WTC11 (cell line): ENCODE results near the gene LHX4. TPM values are rescaled to one million over a fixed set of nuclear protein-coding genes. Genes with fewer than 3 reads are reported as not detected.
A peak's percentile ranks its signal among the peaks of the same experiment; 100 is the strongest.

Experiments
- ATAC-seq: fragments of 200-7000 bp; cut with Tn5 transposase; 2 replicates; pipeline ENCODE4 v1.10.0; 2021; ENCODE audit warnings: mild to moderate bottlenecking, moderate library complexity
- CTCF ChIA-PET: fragments of 300-600 bp; sonication (Branson Sonifier 250); formaldehyde crosslinking; loops from one replicate; lab custom pipeline; 2021; ENCODE audit warnings: antibody characterized with exemption; lab: Charles Lee
- POLR2A ChIA-PET: fragments of 350-600 bp; sonication (Branson Sonifier 250); formaldehyde crosslinking; loops from one replicate; lab custom pipeline; 2021; ENCODE audit warnings: antibody characterized with exemption; lab: Charles Lee
- DNase-seq: peaks from one replicate; pipeline ENCODE4 v3.0.0; 2021; ENCODE audit warnings: low spot score
- H3K27ac Mint-ChIP-seq: 2 replicates; pipeline ENCODE4 v1.8.0; 2021; ENCODE audit warnings: mixed read lengths
- H3K27me3 Mint-ChIP-seq: 2 replicates; pipeline ENCODE4 v1.8.0; 2021; ENCODE audit warnings: low read depth, mild to moderate bottlenecking, moderate library complexity, mixed read lengths
- H3K36me3 Mint-ChIP-seq: 2 replicates; pipeline ENCODE4 v1.8.0; 2021; ENCODE audit warnings: mixed read lengths
- H3K4me1 Mint-ChIP-seq: 2 replicates; pipeline ENCODE4 v1.8.0; 2022; ENCODE audit warnings: mixed read lengths
- H3K4me3 Mint-ChIP-seq: 2 replicates; pipeline ENCODE4 v1.8.0; 2021; ENCODE audit warnings: mild to moderate bottlenecking, moderate library complexity, mixed read lengths
- H3K9me3 Mint-ChIP-seq: 2 replicates; pipeline ENCODE4 v1.8.0; 2021; ENCODE audit warnings: mixed read lengths
- ATF1 ChIP-seq: sonication (generic); formaldehyde crosslinking; IDR thresholded peaks from 2 replicates; pipeline ENCODE4 v1.8.1; 2023; ENCODE audit warnings: mild to moderate bottlenecking, moderate library complexity, missing genetic modification reagents
- ATF2 ChIP-seq: sonication (generic); formaldehyde crosslinking; IDR thresholded peaks from 2 replicates; pipeline ENCODE4 v1.8.1; 2022; ENCODE audit warnings: low read depth, missing genetic modification reagents, borderline replicate concordance
- CDX4 ChIP-seq: fragments of 250-450 bp; sonication (Bioruptor Pico); IDR thresholded peaks from 2 replicates; pipeline ENCODE4 v1.9.0; 2021; ENCODE audit warnings: moderate library complexity, mild to moderate bottlenecking, inconsistent platforms, borderline replicate concordance
- HMGA2 ChIP-seq: fragments of 250-450 bp; sonication (Bioruptor Pico); IDR thresholded peaks from 2 replicates; pipeline ENCODE4 v1.4.0; 2021; ENCODE audit warnings: mild to moderate bottlenecking, moderate library complexity
- MYBL2 ChIP-seq: sonication (generic); formaldehyde crosslinking; IDR thresholded peaks from 2 replicates; pipeline ENCODE4 v1.8.1; 2023; ENCODE audit warnings: mild to moderate bottlenecking, moderate library complexity, missing genetic modification reagents
- TEAD4 ChIP-seq: sonication (generic); formaldehyde crosslinking; IDR thresholded peaks from 2 replicates; pipeline ENCODE4 v1.8.0; 2022; ENCODE audit warnings: mild to moderate bottlenecking, missing genetic modification reagents
- ZBTB21 ChIP-seq: sonication (generic); formaldehyde crosslinking; IDR thresholded peaks from 2 replicates; pipeline ENCODE4 v1.8.1; 2023; ENCODE audit warnings: mild to moderate bottlenecking, missing genetic modification reagents, borderline replicate concordance
- ZNF138 ChIP-seq: sonication (generic); formaldehyde crosslinking; conservative IDR thresholded peaks from 2 replicates; pipeline ENCODE4 v1.8.1; 2022; ENCODE audit warnings: mild to moderate bottlenecking, moderate library complexity, missing genetic modification reagents
- ZNF219 ChIP-seq: sonication (generic); formaldehyde crosslinking; IDR thresholded peaks from 2 replicates; pipeline ENCODE4 v1.8.0; 2023; ENCODE audit warnings: missing genetic modification reagents, mild to moderate bottlenecking, borderline replicate concordance
- ZNF423 ChIP-seq: fragments of 250-450 bp; sonication (Bioruptor Pico); IDR thresholded peaks from 2 replicates; pipeline ENCODE4 v2.1.2; 2022; ENCODE audit warnings: mild to moderate bottlenecking, moderate library complexity
- ZNF532 ChIP-seq: fragments of 250-450 bp; sonication (Bioruptor Pico); IDR thresholded peaks from 2 replicates; pipeline ENCODE4 v1.9.0; 2021; ENCODE audit warnings: mild to moderate bottlenecking, borderline replicate concordance
- total RNA-seq: library from RNA; stranded (reverse); gene quantifications from 3 replicates; pipeline ENCODE4 v1.2.3, GENCODE V29; 2021
- TF ChIP-seq, protein P1 (sequence below): sonication (generic); formaldehyde crosslinking; IDR thresholded peaks from 2 replicates; pipeline ENCODE4 v1.8.1; 2023; ENCODE audit warnings: mild to moderate bottlenecking, missing genetic modification reagents, moderate library complexity
- TF ChIP-seq, protein P2 (sequence below): sonication (generic); formaldehyde crosslinking; IDR thresholded peaks from 2 replicates; pipeline ENCODE4 v1.8.1; 2023; ENCODE audit warnings: mild to moderate bottlenecking, moderate library complexity, missing genetic modification reagents
- TF ChIP-seq, protein P3 (sequence below): sonication (generic); formaldehyde crosslinking; IDR thresholded peaks from 2 replicates; pipeline ENCODE4 v1.8.0; 2023; ENCODE audit warnings: missing genetic modification reagents
- TF ChIP-seq, protein P4 (sequence below): sonication (generic); formaldehyde crosslinking; IDR thresholded peaks from 2 replicates; pipeline ENCODE4 v1.8.1; 2023; ENCODE audit warnings: mild to moderate bottlenecking, missing genetic modification reagents
- TF ChIP-seq, protein P5 (sequence below): sonication (generic); formaldehyde crosslinking; IDR thresholded peaks from 2 replicates; pipeline ENCODE4 v1.8.1; 2022; ENCODE audit warnings: mild to moderate bottlenecking, moderate library complexity, missing genetic modification reagents

LHX4 gene
- total RNA-seq, 1 experiment from 2014 or later: 19.2 TPM

- H3K27me3 Mint-ChIP-seq: no peaks in the 10 kb centered on the region
- no peaks in the 10 kb centered on the region for H3K9me3 Mint-ChIP-seq
- H3K4me3 Mint-ChIP-seq: no peak overlapping the region
- POLR2A ChIA-PET: no interaction called here
- TF ChIP-seq, protein P1, sequence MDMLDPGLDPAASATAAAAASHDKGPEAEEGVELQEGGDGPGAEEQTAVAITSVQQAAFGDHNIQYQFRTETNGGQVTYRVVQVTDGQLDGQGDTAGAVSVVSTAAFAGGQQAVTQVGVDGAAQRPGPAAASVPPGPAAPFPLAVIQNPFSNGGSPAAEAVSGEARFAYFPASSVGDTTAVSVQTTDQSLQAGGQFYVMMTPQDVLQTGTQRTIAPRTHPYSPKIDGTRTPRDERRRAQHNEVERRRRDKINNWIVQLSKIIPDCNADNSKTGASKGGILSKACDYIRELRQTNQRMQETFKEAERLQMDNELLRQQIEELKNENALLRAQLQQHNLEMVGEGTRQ (CRISPR knock-in tag): no peak
- TF ChIP-seq ATF2: no peak
- TF ChIP-seq ZNF532 (CRISPR knock-in tag): no peak
- TF ChIP-seq, protein P2, sequence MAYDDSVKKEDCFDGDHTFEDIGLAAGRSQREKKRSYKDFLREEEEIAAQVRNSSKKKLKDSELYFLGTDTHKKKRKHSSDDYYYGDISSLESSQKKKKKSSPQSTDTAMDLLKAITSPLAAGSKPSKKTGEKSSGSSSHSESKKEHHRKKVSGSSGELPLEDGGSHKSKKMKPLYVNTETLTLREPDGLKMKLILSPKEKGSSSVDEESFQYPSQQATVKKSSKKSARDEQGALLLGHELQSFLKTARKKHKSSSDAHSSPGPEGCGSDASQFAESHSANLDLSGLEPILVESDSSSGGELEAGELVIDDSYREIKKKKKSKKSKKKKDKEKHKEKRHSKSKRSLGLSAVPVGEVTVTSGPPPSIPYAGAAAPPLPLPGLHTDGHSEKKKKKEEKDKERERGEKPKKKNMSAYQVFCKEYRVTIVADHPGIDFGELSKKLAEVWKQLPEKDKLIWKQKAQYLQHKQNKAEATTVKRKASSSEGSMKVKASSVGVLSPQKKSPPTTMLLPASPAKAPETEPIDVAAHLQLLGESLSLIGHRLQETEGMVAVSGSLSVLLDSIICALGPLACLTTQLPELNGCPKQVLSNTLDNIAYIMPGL: no peak
- TF ChIP-seq, protein P3, sequence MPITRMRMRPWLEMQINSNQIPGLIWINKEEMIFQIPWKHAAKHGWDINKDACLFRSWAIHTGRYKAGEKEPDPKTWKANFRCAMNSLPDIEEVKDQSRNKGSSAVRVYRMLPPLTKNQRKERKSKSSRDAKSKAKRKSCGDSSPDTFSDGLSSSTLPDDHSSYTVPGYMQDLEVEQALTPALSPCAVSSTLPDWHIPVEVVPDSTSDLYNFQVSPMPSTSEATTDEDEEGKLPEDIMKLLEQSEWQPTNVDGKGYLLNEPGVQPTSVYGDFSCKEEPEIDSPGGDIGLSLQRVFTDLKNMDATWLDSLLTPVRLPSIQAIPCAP (CRISPR knock-in tag): no peak
- no peak for TF ChIP-seq ZNF219
- TF ChIP-seq, protein P4, sequence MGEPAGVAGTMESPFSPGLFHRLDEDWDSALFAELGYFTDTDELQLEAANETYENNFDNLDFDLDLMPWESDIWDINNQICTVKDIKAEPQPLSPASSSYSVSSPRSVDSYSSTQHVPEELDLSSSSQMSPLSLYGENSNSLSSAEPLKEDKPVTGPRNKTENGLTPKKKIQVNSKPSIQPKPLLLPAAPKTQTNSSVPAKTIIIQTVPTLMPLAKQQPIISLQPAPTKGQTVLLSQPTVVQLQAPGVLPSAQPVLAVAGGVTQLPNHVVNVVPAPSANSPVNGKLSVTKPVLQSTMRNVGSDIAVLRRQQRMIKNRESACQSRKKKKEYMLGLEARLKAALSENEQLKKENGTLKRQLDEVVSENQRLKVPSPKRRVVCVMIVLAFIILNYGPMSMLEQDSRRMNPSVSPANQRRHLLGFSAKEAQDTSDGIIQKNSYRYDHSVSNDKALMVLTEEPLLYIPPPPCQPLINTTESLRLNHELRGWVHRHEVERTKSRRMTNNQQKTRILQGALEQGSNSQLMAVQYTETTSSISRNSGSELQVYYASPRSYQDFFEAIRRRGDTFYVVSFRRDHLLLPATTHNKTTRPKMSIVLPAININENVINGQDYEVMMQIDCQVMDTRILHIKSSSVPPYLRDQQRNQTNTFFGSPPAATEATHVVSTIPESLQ: no peak
- TF ChIP-seq HMGA2 (CRISPR knock-in tag): no peak
- no peak for TF ChIP-seq ATF1 (CRISPR knock-in tag)
- no peak for TF ChIP-seq ZBTB21 (CRISPR knock-in tag)
- no peak for TF ChIP-seq ZNF138
- TF ChIP-seq ZNF423 (CRISPR knock-in tag): no peak
- H3K36me3 Mint-ChIP-seq: no peaks in the 10 kb centered on the region
- DNase-seq (no peak), ATAC-seq (no peak)
- CTCF ChIA-PET: interaction anchor here (0.7 to 2.3 kb wide), 5 partner anchors 15 to 169 kb away, joined by 3 to 7 read pairs (median 6); no protein-coding TSS in a partner anchor
- H3K27ac Mint-ChIP-seq: 0 out of 2 replicates have a peak overlapping the region, but pooled peaks have one; percentile 44
- H3K4me1 Mint-ChIP-seq: peaks cover 60% of the 10 kb centered on the region
Measured at GRCh38 chr1:180247061-180247460, 17.0 kb downstream of the LHX4 start.

- peaks cover 57% of the 10 kb centered on the region for H3K4me1 Mint-ChIP-seq
- DNase-seq (no peak), ATAC-seq (no peak)
- H3K36me3 Mint-ChIP-seq: no peaks in the 10 kb centered on the region
- CTCF ChIA-PET: interaction anchor here (0.7 to 2.3 kb wide), 6 partner anchors 8 to 168 kb away, joined by 3 to 7 read pairs (median 5); no protein-coding TSS in a partner anchor
- no peaks in the 10 kb centered on the region for H3K9me3 Mint-ChIP-seq
- no peak overlapping the region for H3K27ac Mint-ChIP-seq
- no peak for TF ChIP-seq MYBL2 (CRISPR knock-in tag)
- TF ChIP-seq ZBTB21 (CRISPR knock-in tag): no peak
- TF ChIP-seq CDX4 (CRISPR knock-in tag): no peak
- TF ChIP-seq, protein P5, sequence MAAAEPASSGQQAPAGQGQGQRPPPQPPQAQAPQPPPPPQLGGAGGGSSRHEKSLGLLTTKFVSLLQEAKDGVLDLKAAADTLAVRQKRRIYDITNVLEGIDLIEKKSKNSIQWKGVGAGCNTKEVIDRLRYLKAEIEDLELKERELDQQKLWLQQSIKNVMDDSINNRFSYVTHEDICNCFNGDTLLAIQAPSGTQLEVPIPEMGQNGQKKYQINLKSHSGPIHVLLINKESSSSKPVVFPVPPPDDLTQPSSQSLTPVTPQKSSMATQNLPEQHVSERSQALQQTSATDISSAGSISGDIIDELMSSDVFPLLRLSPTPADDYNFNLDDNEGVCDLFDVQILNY: no peak
- no peak for TF ChIP-seq TEAD4
- TF ChIP-seq, protein P4: no peak
- H3K27me3 Mint-ChIP-seq: no peaks in the 10 kb centered on the region
- POLR2A ChIA-PET: no interaction called here
- H3K4me3 Mint-ChIP-seq: no peak overlapping the region
Measured at GRCh38 chr1:180247580-180247979, 17.5 kb downstream of the LHX4 start.
